Right lobe of liver (tissue), 4 donors: ENCODE measurements around the gene CCDC102A.

ENCODE experiments used
- POLR2A ChIP-seq: fragments of 450-650 bp; IDR thresholded peaks from one replicate; pipeline ENCODE4 v1.6.1; 2017; ENCODE audit warnings: antibody characterized with exemption, mild to moderate bottlenecking
- TF ChIP-seq, protein P1 (sequence below), 4 donors: fragments of 200-600 bp in 3 of 4; fragments of 450-650 bp in 1 of 4; IDR thresholded peaks; one replicate each; pipeline versions ENCODE4 v1.5.1 to v1.8.0; 2016 to 2022; ENCODE audit warnings: antibody characterized with exemption in 4 of 4, mild to moderate bottlenecking in 2 of 4
- donor health status: DM: no; HTN: no; CAD: no.
- donor health status: DM: no; HTN: no; CAD: no.
- donor health status: DM: no; HTN: yes; CAD: no.

DNA sequence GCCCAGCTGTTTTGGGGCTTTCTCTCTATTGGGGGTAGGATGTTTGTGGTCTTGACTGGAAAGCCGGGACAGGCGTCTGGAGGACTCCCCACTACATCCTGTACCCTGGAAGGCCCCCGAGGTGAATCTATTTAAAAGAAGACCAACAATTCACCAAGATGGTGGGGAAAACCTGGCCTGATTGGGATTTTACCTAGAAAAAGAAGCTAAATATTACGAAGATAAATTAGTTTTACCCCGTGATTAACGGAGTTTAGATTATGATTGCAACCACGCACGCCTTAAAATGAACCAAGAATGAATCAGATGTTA, 779 bp upstream of the CCDC102A start:
- TF ChIP-seq, protein P1, sequence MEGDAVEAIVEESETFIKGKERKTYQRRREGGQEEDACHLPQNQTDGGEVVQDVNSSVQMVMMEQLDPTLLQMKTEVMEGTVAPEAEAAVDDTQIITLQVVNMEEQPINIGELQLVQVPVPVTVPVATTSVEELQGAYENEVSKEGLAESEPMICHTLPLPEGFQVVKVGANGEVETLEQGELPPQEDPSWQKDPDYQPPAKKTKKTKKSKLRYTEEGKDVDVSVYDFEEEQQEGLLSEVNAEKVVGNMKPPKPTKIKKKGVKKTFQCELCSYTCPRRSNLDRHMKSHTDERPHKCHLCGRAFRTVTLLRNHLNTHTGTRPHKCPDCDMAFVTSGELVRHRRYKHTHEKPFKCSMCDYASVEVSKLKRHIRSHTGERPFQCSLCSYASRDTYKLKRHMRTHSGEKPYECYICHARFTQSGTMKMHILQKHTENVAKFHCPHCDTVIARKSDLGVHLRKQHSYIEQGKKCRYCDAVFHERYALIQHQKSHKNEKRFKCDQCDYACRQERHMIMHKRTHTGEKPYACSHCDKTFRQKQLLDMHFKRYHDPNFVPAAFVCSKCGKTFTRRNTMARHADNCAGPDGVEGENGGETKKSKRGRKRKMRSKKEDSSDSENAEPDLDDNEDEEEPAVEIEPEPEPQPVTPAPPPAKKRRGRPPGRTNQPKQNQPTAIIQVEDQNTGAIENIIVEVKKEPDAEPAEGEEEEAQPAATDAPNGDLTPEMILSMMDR (IDR thresholded peaks at IDR 0.05): no peak
- TF ChIP-seq POLR2A: no peak
